Measurements from ENCODE around the gene RYR1.

- TF ChIP-seq, protein P1, sequence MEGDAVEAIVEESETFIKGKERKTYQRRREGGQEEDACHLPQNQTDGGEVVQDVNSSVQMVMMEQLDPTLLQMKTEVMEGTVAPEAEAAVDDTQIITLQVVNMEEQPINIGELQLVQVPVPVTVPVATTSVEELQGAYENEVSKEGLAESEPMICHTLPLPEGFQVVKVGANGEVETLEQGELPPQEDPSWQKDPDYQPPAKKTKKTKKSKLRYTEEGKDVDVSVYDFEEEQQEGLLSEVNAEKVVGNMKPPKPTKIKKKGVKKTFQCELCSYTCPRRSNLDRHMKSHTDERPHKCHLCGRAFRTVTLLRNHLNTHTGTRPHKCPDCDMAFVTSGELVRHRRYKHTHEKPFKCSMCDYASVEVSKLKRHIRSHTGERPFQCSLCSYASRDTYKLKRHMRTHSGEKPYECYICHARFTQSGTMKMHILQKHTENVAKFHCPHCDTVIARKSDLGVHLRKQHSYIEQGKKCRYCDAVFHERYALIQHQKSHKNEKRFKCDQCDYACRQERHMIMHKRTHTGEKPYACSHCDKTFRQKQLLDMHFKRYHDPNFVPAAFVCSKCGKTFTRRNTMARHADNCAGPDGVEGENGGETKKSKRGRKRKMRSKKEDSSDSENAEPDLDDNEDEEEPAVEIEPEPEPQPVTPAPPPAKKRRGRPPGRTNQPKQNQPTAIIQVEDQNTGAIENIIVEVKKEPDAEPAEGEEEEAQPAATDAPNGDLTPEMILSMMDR (IDR thresholded peaks at IDR 0.05; ENCODE audit: borderline replicate concordance, extremely low read depth, low read length, poor library complexity, severe bottlenecking): no peak
- TF ChIP-seq EZH2 (IDR thresholded peaks at IDR 0.05; ENCODE audit: borderline replicate concordance, low read depth, low read length, severe bottlenecking): no peak
Measured at GRCh38 chr19:38467541-38468525, 34.3 kb downstream of the RYR1 start.

Measured in DND-41 (cell line).